Esophagus muscularis mucosa (tissue), 4 donors: ENCODE data around the gene GRK4. TPM values are rescaled to one million over a fixed set of nuclear protein-coding genes. Genes with fewer than 3 reads are reported as not detected.
"Not testable (repeated sequence)": the region's sequence is repeated elsewhere in the genome, so short reads cannot be mapped to it uniquely, and the experiment has no call there.

ENCODE experiments used
- DNase-seq: peaks from one replicate; pipeline ENCODE4 v3.0.0-alpha.2; 2017; ENCODE audit errors: extremely low spot score
- H3K27ac ChIP-seq, 4 donors: fragments of 200-600 bp; sonication (generic); replicated peaks in 1 of 4; 1 replicate in 3 of 4; 2 replicates in 1 of 4; pipeline ENCODE4 v1.5.1; 2016 to 2019; ENCODE audit warnings: mild to moderate bottlenecking in 1 of 4
- H3K27me3 ChIP-seq, 4 donors: fragments of 200-600 bp; sonication (generic); one replicate each; pipeline versions ENCODE4 v1.5.1 to v1.6.0; 2016 to 2019
- H3K36me3 ChIP-seq, 4 donors: fragments of 200-600 bp; sonication (generic); one replicate each; pipeline ENCODE4 v1.5.1; 2016 to 2019
- H3K4me1 ChIP-seq, 4 donors: fragments of 200-600 bp; sonication (generic); one replicate each; pipeline ENCODE4 v1.5.1; 2016 to 2019
- H3K4me3 ChIP-seq, 4 donors: fragments of 200-600 bp; sonication (generic); 1 replicate in 2 of 4; 2 replicates in 2 of 4; pipeline ENCODE4 v1.5.1; 2016 to 2019; ENCODE audit warnings: mild to moderate bottlenecking in 4 of 4, moderate library complexity in 1 of 4
- H3K9me3 ChIP-seq, 4 donors: fragments of 200-600 bp; sonication (generic); 1 replicate in 3 of 4; 2 replicates in 1 of 4; pipeline ENCODE4 v1.5.1; 2016 to 2019
- CTCF ChIP-seq, 3 experiments: fragments of 200-600 bp in 2 of 3; fragments of 450-650 bp in 1 of 3; sonication (generic) in 2 of 3; IDR thresholded peaks; one replicate each; pipeline ENCODE4 v1.5.1; 2017 to 2019; ENCODE audit warnings: antibody characterized with exemption in 3 of 3, mild to moderate bottlenecking in 2 of 3, moderate library complexity in 1 of 3
- EP300 ChIP-seq: sonication (generic); formaldehyde crosslinking; IDR thresholded peaks from one replicate; pipeline ENCODE4 v1.6.1; 2017; ENCODE audit warnings: antibody characterized with exemption
- POLR2A ChIP-seq: fragments of 450-650 bp; IDR thresholded peaks from one replicate; pipeline ENCODE4 v1.6.1; 2017; ENCODE audit warnings: antibody characterized with exemption, moderate library complexity, mild to moderate bottlenecking, low read depth
- POLR2AphosphoS5 ChIP-seq, 2 donors: sonication (generic); formaldehyde crosslinking; IDR thresholded peaks; one replicate each; pipeline ENCODE4 v1.6.1; 2017; ENCODE audit warnings: antibody characterized with exemption in 2 of 2
- WGBS: methylation state at CpG from one replicate; pipeline ENCODE4 v1.1.5; 2018; 5-methylcytosine and 5-hydroxymethylcytosine counted together
- intact Hi-C: fragments of 100-400 bp; cut with DNase I; formaldehyde crosslinking; loops from one replicate; pipeline ENCODE4 v1.15.1; 2023
- total RNA-seq, 4 donors: library from RNA; depleted of rRNA; stranded (reverse); fragments of >200 nt; gene quantifications; one replicate each; pipeline versions ENCODE4 v1.1.0 to v1.2.1, GENCODE V29; 2016

GRK4 gene
- total RNA-seq, 4 donors from 2014 or later = 4.8 to 8.0 (median 6.4) TPM

DNA sequence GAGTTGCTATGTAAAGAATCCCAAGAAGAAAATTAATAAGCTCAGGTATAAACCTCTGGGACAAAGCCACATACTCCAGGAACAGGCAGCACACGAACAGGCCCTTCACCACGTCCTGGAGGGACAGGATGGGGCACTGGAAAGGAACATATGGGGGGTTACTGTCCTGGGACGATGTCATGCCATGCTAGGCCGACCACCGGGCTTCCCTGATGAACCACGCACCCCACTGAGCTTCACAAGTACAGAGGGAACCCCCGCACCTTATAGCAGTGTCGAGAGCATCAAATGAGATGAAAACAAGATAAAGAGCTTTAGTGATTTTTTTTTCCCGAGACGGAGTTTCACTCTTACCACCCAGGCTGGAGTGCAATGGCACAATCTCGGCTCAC is 19.3 kb upstream of the GRK4 start:
- Histone ChIP-seq H3K9me3 (no peaks in the 10 kb centered on the region), H3K4me1 (no peaks in the 10 kb centered on the region), H3K27me3 (no peaks in the 10 kb centered on the region), H3K36me3 (peaks cover 73 to 100% (median 100%) of the 10 kb centered on the region in 4 donors), H3K27ac (no peak overlapping the region), H3K4me3 (no peak overlapping the region)
- no peak for DNase-seq
- intact Hi-C loops = no loop called here
- no peak for TF ChIP-seq POLR2AphosphoS5 (IDR thresholded peaks at IDR 0.05)
- TF ChIP-seq POLR2A = no peak
- no peak for TF ChIP-seq CTCF (IDR thresholded peaks at IDR 0.05)
- no peak for TF ChIP-seq EP300
- WGBS = 91% methylated on average over 11 of the region's 11 CpGs

GRCh38 chr4:2944586-2945526 is 18.5 kb upstream of the GRK4 start:
- H3K4me1 ChIP-seq = no peaks in the 10 kb centered on the region
- no peak overlapping the region for H3K4me3 ChIP-seq
- TF ChIP-seq POLR2AphosphoS5 (IDR thresholded peaks at IDR 0.05) (no peak), CTCF (IDR thresholded peaks at IDR 0.05) (no peak), POLR2A (no peak), EP300 (no peak)
- no peak for DNase-seq
- H3K27me3 ChIP-seq = no peaks in the 10 kb centered on the region
- H3K36me3 ChIP-seq = peaks cover 74 to 100% (median 100%) of the 10 kb centered on the region in 4 donors
- H3K9me3 ChIP-seq = no peaks in the 10 kb centered on the region
- intact Hi-C loops = no loop called here
- 88% methylated on average over 23 of the region's 30 CpGs for WGBS
- no peak overlapping the region for H3K27ac ChIP-seq

GRCh38 chr4:2945619-2946604 is 17.5 kb upstream of the GRK4 start:
- H3K9me3 ChIP-seq, intact Hi-C loops, DNase-seq, H3K4me3 ChIP-seq, H3K27me3 ChIP-seq, H3K27ac ChIP-seq, H3K4me1 ChIP-seq: not testable (repeated sequence)
- H3K36me3 ChIP-seq = peaks cover 74 to 100% (median 100%) of the 10 kb centered on the region in 4 donors
- WGBS = 90% methylated on average over 23 of the region's 30 CpGs

GRCh38 chr4:2946812-2947600 is 16.4 kb upstream of the GRK4 start:
- Histone ChIP-seq H3K9me3 (no peaks in the 10 kb centered on the region), H3K4me1 (no peaks in the 10 kb centered on the region), H3K36me3 (peaks cover 74 to 100% (median 100%) of the 10 kb centered on the region in 4 donors), H3K27ac (no peak overlapping the region), H3K27me3 (no peaks in the 10 kb centered on the region), H3K4me3 (no peak overlapping the region)
- intact Hi-C loops = no loop called here
- 92% methylated on average over 19 of the region's 19 CpGs for WGBS
- TF ChIP-seq EP300 = no peak
- no peak for TF ChIP-seq CTCF (IDR thresholded peaks at IDR 0.05)
- TF ChIP-seq POLR2AphosphoS5 (IDR thresholded peaks at IDR 0.05) = no peak
- TF ChIP-seq POLR2A = no peak
- DNase-seq = no peak
